T1000 (cell line): ENCODE measurements around the gene APLN.

Experiments used
- DNase-seq: peaks from one replicate; lab custom pipeline; 2025; ENCODE audit warnings: mixed read lengths; lab: John Stamatoyannopoulos, UW

APLN gene

DNA sequence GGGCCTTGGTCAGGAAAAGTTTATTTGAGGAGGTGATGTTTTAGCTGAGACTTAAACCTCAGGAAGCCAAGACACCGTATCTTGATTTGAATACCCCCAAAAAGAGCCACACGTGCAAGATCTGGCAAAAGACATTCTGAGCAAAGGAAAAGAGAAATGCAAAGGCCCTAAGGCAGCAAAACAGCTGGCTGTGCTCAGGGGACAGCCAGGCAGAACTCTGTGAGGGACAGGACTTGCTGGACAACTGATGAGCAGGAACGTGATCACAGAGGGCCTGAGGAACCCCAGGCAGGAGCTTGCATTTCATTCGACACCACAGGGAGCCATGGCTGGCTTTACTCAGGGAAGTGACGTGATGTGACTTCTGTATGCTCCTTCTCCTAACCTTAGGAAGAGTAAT, 58.7 kb downstream of the APLN start:
- DNase-seq: no peak
